GM12873 (cell line): ENCODE results near the gene B4GALT4.

Experiments used
- TF ChIP-seq, protein P1 (sequence below): IDR thresholded peaks from 2 replicates; pipeline ENCODE4 v1.5.1; 2012; ENCODE audit warnings: low read depth, mild to moderate bottlenecking, moderate library complexity, low read length, control low read depth; ENCODE audit not compliant: insufficient read depth; ENCODE audit errors: missing control alignments

Gene B4GALT4

DNA sequence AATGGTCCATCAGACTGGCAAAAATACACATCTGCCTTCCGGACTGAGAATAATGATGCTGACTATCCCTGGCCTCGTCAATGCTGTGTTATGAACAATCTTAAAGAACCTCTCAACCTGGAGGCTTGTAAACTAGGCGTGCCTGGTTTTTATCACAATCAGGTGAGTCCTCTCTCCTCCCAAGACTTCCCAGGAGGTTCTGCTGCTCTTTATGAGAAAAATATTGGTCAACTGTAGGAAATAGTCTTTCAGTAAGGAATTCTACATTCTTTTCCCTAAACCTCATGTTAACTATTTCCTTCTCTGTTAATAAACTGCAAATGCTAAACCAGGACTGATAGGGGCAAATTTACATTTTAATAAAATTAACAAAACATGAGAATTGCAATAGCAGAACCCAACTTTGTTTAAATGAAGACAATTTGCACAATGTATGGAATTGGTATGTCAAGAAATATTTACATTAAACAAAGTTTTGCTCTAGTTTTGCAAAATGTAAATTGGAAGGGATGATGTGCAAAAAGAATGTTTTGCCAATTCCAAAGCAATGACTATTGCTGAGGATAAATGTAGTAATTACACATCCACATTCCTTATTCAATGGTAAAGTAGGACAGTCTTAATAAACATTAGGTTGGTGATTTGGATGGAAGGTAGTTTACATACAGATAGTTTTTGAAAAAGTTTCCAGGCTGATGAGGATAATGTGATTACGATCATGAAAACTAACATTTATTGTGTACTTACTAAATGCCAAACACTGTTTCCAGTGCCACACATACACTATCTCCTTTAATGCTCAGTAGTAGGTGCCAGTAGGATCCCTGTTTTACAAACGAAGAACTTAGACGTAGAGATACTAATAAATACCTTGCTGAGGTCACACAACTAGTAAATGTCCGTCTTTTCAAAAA, 46.2 kb downstream of the B4GALT4 start:
- TF ChIP-seq, protein P1, sequence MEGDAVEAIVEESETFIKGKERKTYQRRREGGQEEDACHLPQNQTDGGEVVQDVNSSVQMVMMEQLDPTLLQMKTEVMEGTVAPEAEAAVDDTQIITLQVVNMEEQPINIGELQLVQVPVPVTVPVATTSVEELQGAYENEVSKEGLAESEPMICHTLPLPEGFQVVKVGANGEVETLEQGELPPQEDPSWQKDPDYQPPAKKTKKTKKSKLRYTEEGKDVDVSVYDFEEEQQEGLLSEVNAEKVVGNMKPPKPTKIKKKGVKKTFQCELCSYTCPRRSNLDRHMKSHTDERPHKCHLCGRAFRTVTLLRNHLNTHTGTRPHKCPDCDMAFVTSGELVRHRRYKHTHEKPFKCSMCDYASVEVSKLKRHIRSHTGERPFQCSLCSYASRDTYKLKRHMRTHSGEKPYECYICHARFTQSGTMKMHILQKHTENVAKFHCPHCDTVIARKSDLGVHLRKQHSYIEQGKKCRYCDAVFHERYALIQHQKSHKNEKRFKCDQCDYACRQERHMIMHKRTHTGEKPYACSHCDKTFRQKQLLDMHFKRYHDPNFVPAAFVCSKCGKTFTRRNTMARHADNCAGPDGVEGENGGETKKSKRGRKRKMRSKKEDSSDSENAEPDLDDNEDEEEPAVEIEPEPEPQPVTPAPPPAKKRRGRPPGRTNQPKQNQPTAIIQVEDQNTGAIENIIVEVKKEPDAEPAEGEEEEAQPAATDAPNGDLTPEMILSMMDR: no peak

DNA sequence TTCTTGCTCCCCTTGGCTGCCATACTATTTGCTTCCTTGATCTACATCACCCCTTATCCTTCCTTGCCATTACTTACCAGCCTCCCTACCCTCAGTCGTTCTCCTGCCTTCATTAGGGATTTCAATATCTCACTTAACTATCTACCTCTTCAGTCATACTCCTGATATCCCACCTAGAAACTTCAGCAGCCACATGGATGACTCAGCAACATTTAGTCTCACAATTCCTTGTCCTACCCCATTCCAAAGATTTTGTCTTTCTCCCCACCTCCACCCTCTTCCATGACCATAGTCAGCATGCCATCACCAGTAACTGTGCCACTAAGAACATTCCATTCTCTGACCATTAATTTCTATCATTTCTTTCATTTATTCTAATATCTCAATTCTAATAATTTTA, 48.9 kb downstream of the B4GALT4 start:
- TF ChIP-seq, protein P1: no peak

DNA sequence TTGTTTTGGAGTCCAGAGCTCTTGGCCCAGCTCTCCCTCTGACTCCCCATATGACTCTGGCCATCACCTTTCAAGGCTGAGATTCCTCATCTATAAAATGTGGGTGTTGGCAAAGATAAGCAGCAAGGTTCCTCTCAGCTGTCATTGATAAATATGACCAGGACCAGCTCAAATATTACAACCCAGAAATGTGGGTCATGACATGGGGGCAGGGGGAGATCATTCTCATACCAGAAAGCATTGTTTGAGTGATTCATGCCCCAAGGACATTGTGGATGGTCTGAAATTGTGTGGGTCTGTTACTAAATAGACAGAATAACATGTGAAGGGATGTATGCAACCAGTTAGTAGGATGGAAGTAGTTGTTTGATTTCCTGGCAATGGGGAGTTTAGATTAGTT, 53.4 kb downstream of the B4GALT4 start:
- TF ChIP-seq, protein P1: no peak

DNA sequence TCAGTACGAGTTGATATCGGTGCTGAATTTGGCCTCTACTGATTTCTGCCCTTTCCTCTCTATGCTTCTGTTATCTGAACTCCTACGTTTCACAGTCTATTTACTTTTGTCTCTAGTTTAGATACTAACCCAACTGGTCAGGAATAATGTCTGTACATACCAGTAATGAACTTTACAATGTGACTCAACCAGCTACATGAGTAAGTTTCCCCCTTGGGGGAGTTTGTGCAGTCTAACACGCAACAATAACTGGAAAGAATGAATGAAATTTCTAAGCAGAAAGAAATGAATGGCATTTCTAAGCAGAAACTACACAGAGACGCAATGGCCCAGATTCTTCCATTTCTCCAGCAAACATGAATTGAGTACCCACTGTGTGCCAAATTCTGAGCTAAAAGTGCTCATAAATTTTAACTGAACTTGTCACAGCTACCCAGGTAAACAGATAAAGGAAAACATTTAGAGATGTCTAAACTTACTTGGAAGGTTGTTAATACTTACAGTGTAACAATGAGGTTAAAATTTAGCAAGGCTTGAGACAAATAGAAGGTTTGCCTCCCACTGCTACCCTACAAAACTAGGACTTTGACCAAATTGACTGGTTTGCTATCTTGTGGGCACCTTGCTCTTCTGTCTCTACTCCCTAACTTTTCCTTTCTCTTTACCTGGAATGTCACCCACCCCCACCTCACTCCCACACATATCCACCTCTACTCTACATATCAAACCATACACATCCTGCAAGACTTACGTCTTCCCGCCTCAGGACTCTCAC, 55.7 kb downstream of the B4GALT4 start:
- TF ChIP-seq, protein P1: no peak

DNA sequence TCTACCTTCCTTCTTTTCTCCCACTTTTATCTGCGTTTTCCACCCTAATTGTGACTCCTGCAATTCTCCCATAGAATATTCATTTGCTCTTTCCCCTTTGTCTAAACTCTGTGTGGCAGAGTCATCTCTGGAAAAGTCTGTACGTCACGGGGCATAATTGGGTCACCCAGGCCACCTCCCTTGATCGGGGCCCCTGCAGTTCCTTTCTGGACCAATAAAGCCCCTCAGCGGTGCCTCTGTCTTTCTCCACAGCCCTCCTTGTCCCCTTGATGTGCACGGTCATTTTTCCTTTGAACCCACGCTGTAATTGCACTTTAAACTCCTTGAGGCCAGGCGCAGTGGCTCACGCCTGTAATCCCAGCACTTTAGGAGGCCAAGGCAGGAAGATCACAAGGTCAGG, 56.6 kb downstream of the B4GALT4 start:
- TF ChIP-seq, protein P1: no peak

DNA sequence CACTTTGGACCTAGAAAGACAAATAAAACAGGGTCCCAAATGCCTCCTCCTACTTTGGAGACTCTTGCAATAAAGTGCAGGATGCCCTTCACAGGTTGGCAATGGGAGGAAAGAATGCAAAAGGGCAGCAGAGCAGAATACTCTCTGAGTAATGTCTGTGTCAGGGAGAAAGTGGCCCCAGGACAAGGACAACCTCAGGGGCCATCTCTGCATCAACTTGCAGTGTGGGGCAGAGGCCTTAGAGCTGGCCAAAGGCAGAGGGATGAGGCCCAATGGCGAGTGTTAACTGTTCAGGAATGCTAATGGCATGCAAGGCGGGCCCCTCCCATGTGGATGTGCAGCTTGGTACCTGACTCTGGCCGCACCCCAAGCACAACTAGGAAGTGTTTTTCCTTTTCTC, 58.9 kb downstream of the B4GALT4 start:
- TF ChIP-seq, protein P1: no peak

DNA sequence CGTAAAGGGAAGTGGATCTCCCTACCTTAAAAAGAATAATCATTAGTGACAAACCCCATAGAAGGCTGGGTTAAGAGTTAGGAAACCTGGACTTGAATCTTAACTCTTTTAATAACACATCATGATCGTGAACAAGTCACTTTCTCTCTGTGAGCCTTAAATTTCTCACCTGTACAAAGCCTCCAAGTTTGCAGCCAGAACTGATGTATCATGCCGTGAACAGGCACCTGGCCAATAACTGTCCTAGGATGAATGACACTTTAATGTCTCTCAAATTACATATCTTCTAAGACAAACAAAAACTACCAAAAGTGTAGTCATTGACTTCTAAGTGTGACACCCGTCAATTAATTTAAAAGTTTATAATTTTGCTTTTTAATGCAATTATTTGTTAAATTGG, 63.4 kb downstream of the B4GALT4 start:
- TF ChIP-seq, protein P1: no peak
